ENCODE measurements around the gene TTLL7. TPM values are rescaled to one million over a fixed set of nuclear protein-coding genes. Genes with fewer than 3 reads are reported as not detected.
"Not testable (repeated sequence)": the region's sequence is repeated elsewhere in the genome, so short reads cannot be mapped to it uniquely, and the experiment has no call there.

The TTLL7 gene
- total RNA-seq, 2 donors from 2014 or later, result 4.1 to 5.0 TPM

DNA sequence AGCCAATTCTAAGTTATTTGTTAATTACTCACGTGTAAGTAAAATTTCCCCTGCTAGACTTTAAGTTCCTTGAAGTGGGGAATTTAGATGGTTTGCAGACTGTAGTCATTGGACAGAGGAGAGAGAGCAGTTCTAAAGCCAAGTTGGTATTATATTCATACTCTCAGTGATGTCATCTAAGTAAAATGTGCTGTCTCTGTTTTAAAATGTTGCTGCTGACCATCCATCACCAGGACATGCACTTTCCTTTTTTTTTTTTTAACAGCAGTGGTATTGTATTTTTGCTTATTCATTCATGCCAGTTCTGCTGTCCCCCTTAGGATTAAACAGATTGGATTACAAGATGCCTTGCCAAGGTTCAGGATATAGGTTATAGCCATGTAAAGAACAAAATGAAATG lies 2.3 kb downstream of the TTLL7 start:
- no peak for DNase-seq
- Histone ChIP-seq H3K4me3 (no peak overlapping the region), H3K4me1 (no peaks in the 10 kb centered on the region), H3K27ac (no peak overlapping the region), H3K9me3 (no peaks in the 10 kb centered on the region), H3K9ac (ENCODE audit: low read depth in 2 of 2, low read length in 2 of 2) (no peak overlapping the region), H3K36me3 (no peaks in the 10 kb centered on the region), H3K27me3 (no peaks in the 10 kb centered on the region)
- intact Hi-C loops (cut with DNase I), result no loop called here
- TF ChIP-seq, protein P1, sequence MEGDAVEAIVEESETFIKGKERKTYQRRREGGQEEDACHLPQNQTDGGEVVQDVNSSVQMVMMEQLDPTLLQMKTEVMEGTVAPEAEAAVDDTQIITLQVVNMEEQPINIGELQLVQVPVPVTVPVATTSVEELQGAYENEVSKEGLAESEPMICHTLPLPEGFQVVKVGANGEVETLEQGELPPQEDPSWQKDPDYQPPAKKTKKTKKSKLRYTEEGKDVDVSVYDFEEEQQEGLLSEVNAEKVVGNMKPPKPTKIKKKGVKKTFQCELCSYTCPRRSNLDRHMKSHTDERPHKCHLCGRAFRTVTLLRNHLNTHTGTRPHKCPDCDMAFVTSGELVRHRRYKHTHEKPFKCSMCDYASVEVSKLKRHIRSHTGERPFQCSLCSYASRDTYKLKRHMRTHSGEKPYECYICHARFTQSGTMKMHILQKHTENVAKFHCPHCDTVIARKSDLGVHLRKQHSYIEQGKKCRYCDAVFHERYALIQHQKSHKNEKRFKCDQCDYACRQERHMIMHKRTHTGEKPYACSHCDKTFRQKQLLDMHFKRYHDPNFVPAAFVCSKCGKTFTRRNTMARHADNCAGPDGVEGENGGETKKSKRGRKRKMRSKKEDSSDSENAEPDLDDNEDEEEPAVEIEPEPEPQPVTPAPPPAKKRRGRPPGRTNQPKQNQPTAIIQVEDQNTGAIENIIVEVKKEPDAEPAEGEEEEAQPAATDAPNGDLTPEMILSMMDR (IDR thresholded peaks at IDR 0.05), result no peak

DNA sequence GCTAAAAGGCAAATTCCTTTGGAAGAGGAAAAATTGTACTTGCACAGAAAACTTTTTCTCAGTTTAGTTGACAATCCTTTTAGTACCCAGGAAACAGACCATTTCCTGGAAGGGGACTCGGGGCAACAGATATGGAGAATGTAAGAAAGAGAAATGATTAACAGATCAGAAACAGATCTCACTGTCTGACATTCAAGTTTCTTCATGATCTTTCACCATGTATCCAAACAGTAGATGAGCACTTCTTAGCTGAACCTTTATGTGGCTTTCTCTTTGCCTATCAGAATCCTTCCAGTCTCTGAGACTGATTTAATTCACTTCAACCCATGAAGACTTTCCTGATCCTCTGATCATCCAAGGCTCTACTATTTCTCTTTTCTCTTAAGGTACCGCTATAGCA lies 2.7 kb downstream of the TTLL7 start:
- H3K4me3 ChIP-seq, result no peak overlapping the region
- TF ChIP-seq, protein P1 (IDR thresholded peaks at IDR 0.05), result no peak
- H3K27me3 ChIP-seq, result no peaks in the 10 kb centered on the region
- no peaks in the 10 kb centered on the region for H3K9me3 ChIP-seq
- no peaks in the 10 kb centered on the region for H3K4me1 ChIP-seq
- H3K9ac ChIP-seq (ENCODE audit: low read depth in 2 of 2, low read length in 2 of 2), result no peak overlapping the region
- H3K36me3 ChIP-seq, result no peaks in the 10 kb centered on the region
- no peak for DNase-seq
- no peak overlapping the region for H3K27ac ChIP-seq
- intact Hi-C loops (cut with DNase I), result no loop called here

DNA sequence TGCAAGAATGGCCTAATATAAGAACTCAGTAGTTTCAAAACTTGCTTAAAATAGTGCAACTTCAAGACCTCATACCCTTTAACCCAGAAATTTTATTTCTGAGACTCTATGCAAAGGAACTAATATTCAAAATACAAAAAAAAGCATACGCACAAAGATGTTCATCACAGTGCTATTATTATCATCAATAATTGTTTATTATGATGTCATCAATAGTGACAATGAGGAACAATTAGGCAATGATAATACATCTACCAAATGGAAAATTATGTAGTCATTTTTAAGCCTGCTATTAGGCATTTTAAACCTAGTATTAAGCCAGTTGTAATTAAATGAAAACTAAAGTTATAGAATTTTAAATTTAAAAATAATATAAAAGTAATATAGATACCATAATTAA lies 3.3 kb downstream of the TTLL7 start:
- TF ChIP-seq, protein P1 (IDR thresholded peaks at IDR 0.05), result no peak
- no peak overlapping the region for H3K27ac ChIP-seq
- intact Hi-C loops (cut with DNase I), result no loop called here
- H3K4me1 ChIP-seq, result no peaks in the 10 kb centered on the region
- H3K4me3 ChIP-seq, result no peak overlapping the region
- no peak for DNase-seq
- no peaks in the 10 kb centered on the region for H3K9me3 ChIP-seq
- H3K9ac ChIP-seq (ENCODE audit: low read depth in 2 of 2, low read length in 2 of 2), result no peak overlapping the region
- H3K36me3 ChIP-seq, result no peaks in the 10 kb centered on the region
- no peaks in the 10 kb centered on the region for H3K27me3 ChIP-seq

- no peak overlapping the region for H3K27ac ChIP-seq
- no peaks in the 10 kb centered on the region for H3K36me3 ChIP-seq
- TF ChIP-seq, protein P1 (IDR thresholded peaks at IDR 0.05), result no peak
- DNase-seq, result no peak
- no peaks in the 10 kb centered on the region for H3K9me3 ChIP-seq
- H3K4me3 ChIP-seq, result no peak overlapping the region
- intact Hi-C loops (cut with DNase I), result no loop called here
- H3K27me3 ChIP-seq, result no peaks in the 10 kb centered on the region
- H3K9ac ChIP-seq (ENCODE audit: low read depth in 2 of 2, low read length in 2 of 2), result no peak overlapping the region
- no peaks in the 10 kb centered on the region for H3K4me1 ChIP-seq
These were observed 4.8 kb downstream of the TTLL7 start for GRCh38 chr1:83994111-83994510.

- TF ChIP-seq, protein P1 (IDR thresholded peaks at IDR 0.05), result no peak
- Histone ChIP-seq H3K27me3 (no peaks in the 10 kb centered on the region), H3K27ac (no peak overlapping the region), H3K4me1 (no peaks in the 10 kb centered on the region), H3K4me3 (no peak overlapping the region), H3K9me3 (no peaks in the 10 kb centered on the region), H3K9ac (ENCODE audit: low read depth in 2 of 2, low read length in 2 of 2) (no peak overlapping the region), H3K36me3 (no peaks in the 10 kb centered on the region)
- no peak for DNase-seq
- intact Hi-C loops (cut with DNase I), result no loop called here
These were observed 8.2 kb downstream of the TTLL7 start for GRCh38 chr1:83990734-83991133.

DNA sequence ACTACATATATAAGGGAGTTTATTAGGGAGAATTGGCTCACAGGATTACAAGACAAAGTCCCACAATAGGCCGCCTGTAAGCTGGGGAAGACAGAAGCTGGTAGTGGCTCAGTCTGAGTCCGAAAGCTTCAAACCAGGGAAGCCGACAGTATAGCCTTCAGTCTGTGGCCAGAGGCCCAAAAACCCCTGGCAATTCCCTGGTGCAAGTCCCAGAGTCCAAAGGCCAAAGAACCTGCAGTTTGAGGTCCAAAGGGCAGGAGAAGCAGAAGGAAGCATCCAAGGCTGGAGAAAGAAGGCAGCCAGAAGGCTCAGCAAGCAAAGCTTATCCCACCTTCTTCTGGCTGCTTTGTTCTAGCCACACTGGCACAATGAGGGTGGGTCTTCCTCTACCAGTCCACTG lies 13.9 kb downstream of the TTLL7 start:
- Histone ChIP-seq H3K27ac (no peak overlapping the region), H3K27me3 (no peaks in the 10 kb centered on the region), H3K4me1 (no peaks in the 10 kb centered on the region), H3K9me3 (no peaks in the 10 kb centered on the region), H3K4me3 (no peak overlapping the region), H3K36me3 (no peaks in the 10 kb centered on the region), H3K9ac (ENCODE audit: low read depth in 2 of 2, low read length in 2 of 2) (no peak overlapping the region)
- TF ChIP-seq, protein P1 (IDR thresholded peaks at IDR 0.05), result no peak
- DNase-seq, result no peak
- intact Hi-C loops (cut with DNase I), result no loop called here

DNA sequence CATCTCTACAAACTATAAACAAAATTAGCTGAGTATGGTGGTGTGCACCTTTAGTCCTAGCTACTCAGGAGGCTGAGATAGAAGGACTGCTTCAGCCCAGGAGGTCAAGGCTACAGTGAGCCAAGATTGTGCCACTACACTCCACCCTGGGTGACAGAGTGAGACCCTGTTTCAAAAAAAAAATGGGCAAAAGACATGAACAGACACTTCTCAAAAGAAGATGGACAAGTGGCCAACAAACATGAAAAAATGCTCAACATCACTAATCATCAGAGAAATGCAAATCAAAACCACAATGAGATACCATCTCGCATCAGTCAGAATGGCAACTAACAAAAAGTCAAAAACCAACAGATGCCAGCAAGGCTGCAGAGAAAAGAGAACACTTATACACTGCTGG lies 15.0 kb downstream of the TTLL7 start:
- H3K4me1 ChIP-seq; H3K9ac ChIP-seq (ENCODE audit: low read depth in 2 of 2, low read length in 2 of 2); H3K27ac ChIP-seq; H3K36me3 ChIP-seq; H3K27me3 ChIP-seq; H3K4me3 ChIP-seq; intact Hi-C loops (cut with DNase I); DNase-seq; H3K9me3 ChIP-seq: not testable (repeated sequence)

Data from colonic mucosa (tissue), 4 donors.